ENCODE data around the gene STAT3. TPM values are rescaled to one million over a fixed set of nuclear protein-coding genes. Genes with fewer than 3 reads are reported as not detected.
A peak's percentile ranks its signal among the peaks of the same experiment; 100 is the strongest.

STAT3 gene
- total and polyA plus RNA-seq, 2 of the 13 experiments (the other 11 are each of a cell fraction or from before 2014, with no cell fraction given), result 61.8 to 62.4 TPM

DNA sequence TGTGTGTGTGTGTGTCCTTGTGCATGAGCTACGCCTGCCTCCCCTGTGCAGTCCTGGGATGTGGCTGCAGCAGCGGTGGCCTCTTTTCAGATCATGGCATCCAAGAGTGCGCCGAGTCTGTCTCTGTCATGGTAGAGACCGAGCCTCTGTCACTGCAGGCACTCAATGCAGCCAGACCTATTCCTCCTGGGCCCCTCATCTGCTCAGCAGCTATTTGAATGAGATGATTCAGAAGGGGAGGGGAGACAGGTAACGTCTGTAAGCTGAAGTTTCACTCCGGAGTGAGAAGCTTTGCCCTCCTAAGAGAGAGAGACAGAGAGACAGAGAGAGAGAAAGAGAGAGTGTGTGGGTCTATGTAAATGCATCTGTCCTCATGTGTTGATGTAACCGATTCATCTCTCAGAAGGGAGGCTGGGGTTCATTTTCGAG is 77.4 kb downstream of the STAT3 start (continued):
- TF ChIP-seq ARID2 (CRISPR knock-in tag; IDR thresholded peaks at IDR 0.05; ENCODE audit: borderline replicate concordance), result peak; percentile 68; the same call in 1 of the 2 replicates

DNA sequence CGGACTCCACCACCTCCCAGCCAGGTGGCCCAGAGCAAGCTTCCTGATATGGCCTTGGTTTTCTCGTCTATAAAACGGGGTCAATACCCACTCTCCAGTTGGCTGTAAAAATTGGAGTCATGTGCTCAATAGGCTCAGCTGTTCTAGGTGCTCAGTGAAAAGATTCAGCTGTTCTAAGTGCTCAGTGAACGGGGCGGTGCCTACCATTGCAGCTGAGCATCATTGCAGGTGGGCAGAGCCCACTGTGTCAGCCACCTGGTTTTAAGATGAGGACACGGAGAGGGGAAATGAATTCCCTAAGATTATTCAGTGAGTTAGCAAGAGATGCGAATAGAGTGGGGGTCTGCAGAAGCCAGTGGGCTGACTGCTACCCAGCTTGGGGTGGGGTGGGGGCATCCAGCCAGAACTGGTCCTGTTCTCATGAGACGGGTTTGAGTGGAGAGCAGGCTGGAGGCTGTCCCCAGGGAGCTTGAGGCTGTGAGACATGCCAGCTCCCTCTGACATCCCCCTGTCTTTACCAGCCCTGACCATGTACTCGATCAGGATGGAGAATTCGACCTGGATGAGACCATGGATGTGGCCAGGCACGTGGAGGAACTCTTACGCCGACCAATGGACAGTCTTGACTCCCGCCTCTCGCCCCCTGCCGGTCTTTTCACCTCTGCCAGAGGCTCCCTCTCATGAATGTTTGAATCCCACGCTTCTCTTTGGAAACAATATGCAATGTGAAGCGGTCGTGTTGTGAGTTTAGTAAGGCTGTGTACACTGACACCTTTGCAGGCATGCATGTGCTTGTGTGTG is 78.1 kb downstream of the STAT3 start:
- DNase-seq (ENCODE audit: low spot score) (no peak), ATAC-seq (no peak), FAIRE-seq (no peak)
- Histone ChIP-seq H2AFZ (ENCODE audit: low read length) (no peak overlapping the region), H3K79me2 (ENCODE audit: insufficient read depth, low read length) (no peaks in the 10 kb centered on the region), H3K4me2 (ENCODE audit: low read depth, low read length) (no peak overlapping the region), H3K4me1 (ENCODE audit: insufficient read depth, low read length) (peaks cover 80% of the 10 kb centered on the region), H3K9me3 (ENCODE audit: low read length) (no peaks in the 10 kb centered on the region), H3K4me3 (replicated peaks in 1 of 3; ENCODE audit: insufficient read depth in 1 of 3, low read depth in 2 of 3, low read length in 3 of 3) (no peak overlapping the region), H3K27ac (ENCODE audit: extremely low read length, insufficient read depth, low read length) (no peak overlapping the region), H3K36me3 (replicated peaks in 1 of 2; ENCODE audit: control insufficient read depth in 1 of 2, insufficient read depth in 2 of 2, low read length in 2 of 2) (peaks cover under 1 to 4% of the 10 kb centered on the region in 2 experiments; a peak in 2 of 5 replicates), H3K9ac (ENCODE audit: insufficient read depth, low read depth, low read length) (no peak overlapping the region), H4K20me1 (ENCODE audit: insufficient read depth, low read length) (no peaks in the 10 kb centered on the region), H3K27me3 (ENCODE audit: control insufficient read depth in 1 of 2, insufficient read depth in 2 of 2, low read length in 2 of 2) (no peaks in the 10 kb centered on the region)
- in situ Hi-C loops (cut with HindIII; ENCODE audit: extremely low pct_ligation_motif_present, low pct_unique_long_range_greater_than_20kb) (no loop called here), intact Hi-C loops (cut with micrococcal nuclease; ENCODE audit: unreplicated experiment) (no loop called here)
- CTCF ChIA-PET (ENCODE audit: low intra/inter-chr PET ratio, low total read pairs), result no interaction called here
- WGBS (ENCODE audit: low lambda C conversion rate), result 93% methylated on average over 18 of the region's 19 CpGs
- BruUV-seq (replicated peaks), result no TSS peak
- POLR2A ChIA-PET, result interaction anchor here (2.7 to 3.0 kb wide), 3 partner anchors 33 to 113 kb away, joined by 11 to 21 read pairs (median 13); partner anchors contain the start of gene CAVIN1
- no peak for TF ChIP-seq NCOR1 (IDR thresholded peaks at IDR 0.05; ENCODE audit: borderline replicate concordance, low read length)
- TF ChIP-seq, protein P1, sequence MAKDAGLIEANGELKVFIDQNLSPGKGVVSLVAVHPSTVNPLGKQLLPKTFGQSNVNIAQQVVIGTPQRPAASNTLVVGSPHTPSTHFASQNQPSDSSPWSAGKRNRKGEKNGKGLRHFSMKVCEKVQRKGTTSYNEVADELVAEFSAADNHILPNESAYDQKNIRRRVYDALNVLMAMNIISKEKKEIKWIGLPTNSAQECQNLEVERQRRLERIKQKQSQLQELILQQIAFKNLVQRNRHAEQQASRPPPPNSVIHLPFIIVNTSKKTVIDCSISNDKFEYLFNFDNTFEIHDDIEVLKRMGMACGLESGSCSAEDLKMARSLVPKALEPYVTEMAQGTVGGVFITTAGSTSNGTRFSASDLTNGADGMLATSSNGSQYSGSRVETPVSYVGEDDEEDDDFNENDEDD (CRISPR knock-in tag; IDR thresholded peaks at IDR 0.05; ENCODE audit: borderline replicate concordance), result no peak
- TF ChIP-seq, protein P2, sequence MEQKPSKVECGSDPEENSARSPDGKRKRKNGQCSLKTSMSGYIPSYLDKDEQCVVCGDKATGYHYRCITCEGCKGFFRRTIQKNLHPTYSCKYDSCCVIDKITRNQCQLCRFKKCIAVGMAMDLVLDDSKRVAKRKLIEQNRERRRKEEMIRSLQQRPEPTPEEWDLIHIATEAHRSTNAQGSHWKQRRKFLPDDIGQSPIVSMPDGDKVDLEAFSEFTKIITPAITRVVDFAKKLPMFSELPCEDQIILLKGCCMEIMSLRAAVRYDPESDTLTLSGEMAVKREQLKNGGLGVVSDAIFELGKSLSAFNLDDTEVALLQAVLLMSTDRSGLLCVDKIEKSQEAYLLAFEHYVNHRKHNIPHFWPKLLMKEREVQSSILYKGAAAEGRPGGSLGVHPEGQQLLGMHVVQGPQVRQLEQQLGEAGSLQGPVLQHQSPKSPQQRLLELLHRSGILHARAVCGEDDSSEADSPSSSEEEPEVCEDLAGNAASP (CRISPR knock-in tag; IDR thresholded peaks at IDR 0.05; ENCODE audit: borderline replicate concordance), result no peak
- TF ChIP-seq ZNF30 (CRISPR knock-in tag; IDR thresholded peaks at IDR 0.05), result no peak
- TF ChIP-seq, protein P3, sequence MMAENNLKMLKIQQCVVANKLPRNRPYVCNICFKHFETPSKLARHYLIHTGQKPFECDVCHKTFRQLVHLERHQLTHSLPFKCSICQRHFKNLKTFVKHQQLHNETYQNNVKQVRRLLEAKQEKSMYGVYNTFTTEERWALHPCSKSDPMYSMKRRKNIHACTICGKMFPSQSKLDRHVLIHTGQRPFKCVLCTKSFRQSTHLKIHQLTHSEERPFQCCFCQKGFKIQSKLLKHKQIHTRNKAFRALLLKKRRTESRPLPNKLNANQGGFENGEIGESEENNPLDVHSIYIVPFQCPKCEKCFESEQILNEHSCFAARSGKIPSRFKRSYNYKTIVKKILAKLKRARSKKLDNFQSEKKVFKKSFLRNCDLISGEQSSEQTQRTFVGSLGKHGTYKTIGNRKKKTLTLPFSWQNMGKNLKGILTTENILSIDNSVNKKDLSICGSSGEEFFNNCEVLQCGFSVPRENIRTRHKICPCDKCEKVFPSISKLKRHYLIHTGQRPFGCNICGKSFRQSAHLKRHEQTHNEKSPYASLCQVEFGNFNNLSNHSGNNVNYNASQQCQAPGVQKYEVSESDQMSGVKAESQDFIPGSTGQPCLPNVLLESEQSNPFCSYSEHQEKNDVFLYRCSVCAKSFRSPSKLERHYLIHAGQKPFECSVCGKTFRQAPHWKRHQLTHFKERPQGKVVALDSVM (CRISPR knock-in tag; IDR thresholded peaks at IDR 0.05), result no peak
- TF ChIP-seq ZNF678 (CRISPR knock-in tag; IDR thresholded peaks at IDR 0.05), result no peak
- no peak for TF ChIP-seq CBX5 (CRISPR knock-in tag; IDR thresholded peaks at IDR 0.05; ENCODE audit: borderline replicate concordance)
- no peak for TF ChIP-seq ZNF367 (CRISPR knock-in tag; IDR thresholded peaks at IDR 0.05; ENCODE audit: borderline replicate concordance)
- no peak for TF ChIP-seq ZFP62 (CRISPR knock-in tag; IDR thresholded peaks at IDR 0.05)
- TF ChIP-seq RNF2 (conservative IDR thresholded peaks at IDR 0.05; ENCODE audit: low read depth), result no peak
- no peak for TF ChIP-seq RFX3 (CRISPR knock-in tag; IDR thresholded peaks at IDR 0.05)
- TF ChIP-seq, protein P4, sequence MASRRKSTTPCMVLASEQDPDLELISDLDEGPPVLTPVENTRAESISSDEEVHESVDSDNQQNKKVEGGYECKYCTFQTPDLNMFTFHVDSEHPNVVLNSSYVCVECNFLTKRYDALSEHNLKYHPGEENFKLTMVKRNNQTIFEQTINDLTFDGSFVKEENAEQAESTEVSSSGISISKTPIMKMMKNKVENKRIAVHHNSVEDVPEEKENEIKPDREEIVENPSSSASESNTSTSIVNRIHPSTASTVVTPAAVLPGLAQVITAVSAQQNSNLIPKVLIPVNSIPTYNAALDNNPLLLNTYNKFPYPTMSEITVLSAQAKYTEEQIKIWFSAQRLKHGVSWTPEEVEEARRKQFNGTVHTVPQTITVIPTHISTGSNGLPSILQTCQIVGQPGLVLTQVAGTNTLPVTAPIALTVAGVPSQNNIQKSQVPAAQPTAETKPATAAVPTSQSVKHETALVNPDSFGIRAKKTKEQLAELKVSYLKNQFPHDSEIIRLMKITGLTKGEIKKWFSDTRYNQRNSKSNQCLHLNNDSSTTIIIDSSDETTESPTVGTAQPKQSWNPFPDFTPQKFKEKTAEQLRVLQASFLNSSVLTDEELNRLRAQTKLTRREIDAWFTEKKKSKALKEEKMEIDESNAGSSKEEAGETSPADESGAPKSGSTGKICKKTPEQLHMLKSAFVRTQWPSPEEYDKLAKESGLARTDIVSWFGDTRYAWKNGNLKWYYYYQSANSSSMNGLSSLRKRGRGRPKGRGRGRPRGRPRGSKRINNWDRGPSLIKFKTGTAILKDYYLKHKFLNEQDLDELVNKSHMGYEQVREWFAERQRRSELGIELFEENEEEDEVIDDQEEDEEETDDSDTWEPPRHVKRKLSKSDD (CRISPR knock-in tag; IDR thresholded peaks at IDR 0.05; ENCODE audit: low read depth), result no peak
